H7 (cell line): ENCODE data around the gene PPP2R5C. TPM values are rescaled to one million over a fixed set of nuclear protein-coding genes. Genes with fewer than 3 reads are reported as not detected.

Source experiments
- DNase-seq: peaks from one replicate; pipeline ENCODE4 v3.0.0; 2012
- H3K27me3 ChIP-seq: 2 replicates; pipeline ENCODE4 v1.6.0; 2011; ENCODE audit warnings: mild to moderate bottlenecking, low read length; ENCODE audit not compliant: control insufficient read depth, insufficient read depth
- H3K36me3 ChIP-seq: replicated peaks from 2 replicates; pipeline ENCODE4 v1.5.1; 2011; ENCODE audit warnings: low read length; ENCODE audit not compliant: control insufficient read depth, insufficient read depth
- H3K4me3 ChIP-seq: 2 replicates; pipeline ENCODE4 v1.5.1; 2011; ENCODE audit warnings: low read depth, mild to moderate bottlenecking, control low read depth, low read length, moderate library complexity; ENCODE audit not compliant: insufficient read depth
- total RNA-seq: library from RNA; depleted of rRNA; stranded (reverse); fragments of >200 nt; shearing (Covaris generic); gene quantifications from 2 replicates; pipeline ENCODE4 v1.2.3, GENCODE V29; 2014

The PPP2R5C gene
- total RNA-seq, 1 experiment from 2014 or later, result 46.7 TPM

GRCh38 chr14:101900253-101900652 lies 138.7 kb downstream of the PPP2R5C start:
- H3K4me3 ChIP-seq, result no peak overlapping the region
- peaks cover 8% of the 10 kb centered on the region for H3K36me3 ChIP-seq
- DNase-seq, result no peak
- no peaks in the 10 kb centered on the region for H3K27me3 ChIP-seq

GRCh38 chr14:101903111-101903561 lies 141.6 kb downstream of the PPP2R5C start:
- Histone ChIP-seq H3K27me3 (no peaks in the 10 kb centered on the region), H3K36me3 (peaks cover 10% of the 10 kb centered on the region), H3K4me3 (no peak overlapping the region)
- DNase-seq, result no peak

DNA sequence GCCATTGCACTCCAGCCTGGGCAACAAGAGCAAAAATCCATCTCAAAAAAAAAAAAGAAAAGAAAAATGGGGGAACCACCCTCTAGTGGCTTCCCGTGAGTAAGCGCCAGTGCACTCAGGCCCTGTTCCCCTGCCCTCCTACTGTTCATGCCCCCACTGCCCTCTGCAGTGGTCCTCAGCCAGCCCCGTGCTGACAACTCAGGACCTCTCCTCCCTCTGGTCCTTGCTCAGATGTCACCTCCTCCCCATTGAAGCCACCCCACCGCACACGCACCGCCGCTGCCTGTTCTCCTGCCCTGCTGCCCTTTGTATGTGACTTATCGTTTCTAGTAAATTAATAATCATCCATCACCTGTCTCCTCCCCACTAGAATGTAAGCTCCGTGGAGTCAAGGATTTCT lies 144.1 kb downstream of the PPP2R5C start:
- Histone ChIP-seq H3K36me3 (peaks cover 7% of the 10 kb centered on the region), H3K4me3 (no peak overlapping the region), H3K27me3 (no peaks in the 10 kb centered on the region)
- no peak for DNase-seq

DNA sequence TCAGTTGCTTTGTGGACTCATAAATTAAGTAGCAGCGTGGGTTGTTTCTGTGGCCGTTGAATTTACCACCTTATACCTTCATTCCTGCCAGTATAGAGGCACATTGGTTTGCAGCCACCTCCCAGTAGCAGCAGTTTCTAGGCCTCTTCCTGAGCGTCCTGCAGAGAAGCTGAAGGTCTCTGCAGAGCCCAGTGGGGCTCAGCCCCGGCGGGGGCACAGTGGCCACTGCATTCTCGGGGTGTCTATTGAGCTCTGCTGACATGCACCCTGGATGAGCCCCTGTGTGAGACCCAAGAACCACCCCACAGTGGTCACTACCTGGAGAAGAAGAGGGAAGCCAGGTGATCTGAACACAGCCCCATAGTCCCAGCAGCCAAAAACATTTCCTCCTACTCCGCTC lies 145.1 kb downstream of the PPP2R5C start:
- DNase-seq, result no peak
- Histone ChIP-seq H3K4me3 (no peak overlapping the region), H3K27me3 (no peaks in the 10 kb centered on the region), H3K36me3 (peaks cover 5% of the 10 kb centered on the region)

DNA sequence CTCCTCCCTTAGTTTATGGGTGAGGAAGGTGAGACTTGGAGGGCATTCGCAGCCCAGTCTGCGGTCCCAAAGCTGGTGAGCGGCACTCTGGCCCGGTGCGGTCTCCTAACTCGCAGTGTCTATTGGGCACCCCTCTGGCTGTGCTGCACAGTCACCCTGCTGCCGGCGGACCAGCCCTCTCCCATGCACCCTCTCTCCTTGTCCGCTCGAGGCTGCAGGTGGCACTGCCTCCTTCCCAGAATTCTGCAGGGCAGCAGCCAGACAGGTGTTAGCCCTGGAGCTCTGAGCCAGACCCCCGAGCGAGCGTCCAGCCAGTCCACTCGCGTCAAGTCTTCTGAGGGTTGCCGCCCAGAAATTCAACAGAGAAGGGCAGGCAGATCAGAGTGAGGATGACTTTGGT lies 146.1 kb downstream of the PPP2R5C start:
- no peak for DNase-seq
- Histone ChIP-seq H3K36me3 (peaks cover 5% of the 10 kb centered on the region), H3K4me3 (no peak overlapping the region), H3K27me3 (no peaks in the 10 kb centered on the region)

GRCh38 chr14:101908795-101909194 lies 147.3 kb downstream of the PPP2R5C start:
- peaks cover 3% of the 10 kb centered on the region for H3K36me3 ChIP-seq

GRCh38 chr14:101909371-101910096 lies 148.0 kb downstream of the PPP2R5C start:
- DNase-seq, result no peak
- Histone ChIP-seq H3K27me3 (no peaks in the 10 kb centered on the region), H3K4me3 (no peak overlapping the region)

More at GRCh38 chr14:101908795-101909194, 147.3 kb downstream of the PPP2R5C start:
- Histone ChIP-seq H3K27me3 (no peaks in the 10 kb centered on the region), H3K4me3 (no peak overlapping the region)
- no peak for DNase-seq

GRCh38 chr14:101912841-101913240 lies 151.3 kb downstream of the PPP2R5C start:
- Histone ChIP-seq H3K4me3 (no peak overlapping the region), H3K27me3 (no peaks in the 10 kb centered on the region), H3K36me3 (peaks cover 1% of the 10 kb centered on the region)
- no peak for DNase-seq

More at GRCh38 chr14:101909371-101910096, 148.0 kb downstream of the PPP2R5C start:
- peaks cover 3% of the 10 kb centered on the region for H3K36me3 ChIP-seq

GRCh38 chr14:101914083-101914482 lies 152.6 kb downstream of the PPP2R5C start:
- Histone ChIP-seq H3K27me3 (no peaks in the 10 kb centered on the region), H3K4me3 (no peak overlapping the region), H3K36me3 (peaks cover 1% of the 10 kb centered on the region)
- no peak for DNase-seq

- Histone ChIP-seq H3K4me3 (no peak overlapping the region), H3K36me3 (peaks cover 1% of the 10 kb centered on the region; the same call in 1 of the 2 replicates), H3K27me3 (no peaks in the 10 kb centered on the region)
- DNase-seq, result no peak
Observed at GRCh38 chr14:101915871-101916815, 154.6 kb downstream of the PPP2R5C start.

DNA sequence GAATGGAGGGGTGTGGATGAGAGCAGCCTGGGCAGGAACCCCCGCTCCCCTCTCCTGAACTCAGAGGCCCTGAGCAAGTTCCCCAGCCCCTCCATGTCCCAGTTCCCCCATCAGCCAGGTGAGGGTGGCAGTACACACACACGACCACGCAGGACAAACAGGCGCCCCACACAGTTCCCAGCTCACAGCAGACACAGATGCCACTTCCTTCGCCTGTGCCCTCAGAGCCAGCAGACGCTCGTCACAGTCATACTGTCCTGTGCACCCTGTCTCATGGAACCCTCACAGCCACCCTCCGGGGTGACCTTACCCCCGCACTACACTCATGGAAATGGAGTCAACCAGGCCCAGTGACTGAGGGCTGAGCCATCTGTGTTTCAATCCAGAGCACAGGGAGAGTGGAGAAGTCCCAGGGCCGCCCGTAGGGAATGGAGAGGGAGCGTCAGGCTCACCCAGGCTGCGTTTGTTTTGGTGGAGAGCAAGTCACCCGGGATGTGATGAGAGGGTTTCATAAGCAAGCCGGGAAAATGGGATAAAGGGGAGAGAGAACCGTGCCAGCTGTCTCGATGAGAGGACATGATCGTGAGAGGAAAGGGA lies 155.4 kb downstream of the PPP2R5C start:
- no peak overlapping the region for H3K4me3 ChIP-seq
- peak; percentile 49 for DNase-seq

DNA sequence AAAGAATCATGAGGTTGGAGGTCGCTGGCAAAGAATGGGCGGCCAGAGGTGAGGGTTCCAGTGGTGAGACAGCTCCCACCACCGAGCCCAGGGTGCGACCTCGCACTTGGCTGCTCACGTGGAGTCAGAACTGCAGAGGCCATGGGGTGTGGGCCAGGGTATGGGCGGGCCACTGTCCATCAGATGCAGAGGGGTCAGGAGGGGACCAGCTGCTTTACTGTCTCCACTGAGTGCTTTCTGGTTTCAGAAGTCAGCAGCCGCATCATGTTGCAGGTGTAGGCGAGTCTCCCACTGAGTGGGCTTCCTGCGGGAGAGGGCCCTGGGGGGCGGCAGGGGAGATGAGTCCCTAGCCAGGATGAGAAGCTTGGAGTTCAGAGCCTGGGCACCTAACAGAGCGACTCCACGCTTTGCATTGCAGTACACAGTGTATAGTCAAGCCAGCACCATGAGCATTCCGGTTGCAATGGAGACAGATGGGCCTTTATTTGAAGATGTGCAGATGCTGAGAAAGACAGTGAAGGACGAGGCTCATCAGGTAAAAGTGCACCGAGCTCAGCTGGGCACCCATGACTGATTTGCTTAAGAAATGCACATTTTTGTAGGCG lies 156.0 kb downstream of the PPP2R5C start:
- DNase-seq, result peak; percentile 67
- Histone ChIP-seq H3K27me3 (no peaks in the 10 kb centered on the region), H3K36me3 (peaks cover 2% of the 10 kb centered on the region; the same call in 1 of the 2 replicates), H3K4me3 (no peak overlapping the region)

More for the DNA sequence above, 155.4 kb downstream of the PPP2R5C start:
- Histone ChIP-seq H3K27me3 (no peaks in the 10 kb centered on the region), H3K36me3 (peaks cover 2% of the 10 kb centered on the region; the same call in 1 of the 2 replicates)

DNA sequence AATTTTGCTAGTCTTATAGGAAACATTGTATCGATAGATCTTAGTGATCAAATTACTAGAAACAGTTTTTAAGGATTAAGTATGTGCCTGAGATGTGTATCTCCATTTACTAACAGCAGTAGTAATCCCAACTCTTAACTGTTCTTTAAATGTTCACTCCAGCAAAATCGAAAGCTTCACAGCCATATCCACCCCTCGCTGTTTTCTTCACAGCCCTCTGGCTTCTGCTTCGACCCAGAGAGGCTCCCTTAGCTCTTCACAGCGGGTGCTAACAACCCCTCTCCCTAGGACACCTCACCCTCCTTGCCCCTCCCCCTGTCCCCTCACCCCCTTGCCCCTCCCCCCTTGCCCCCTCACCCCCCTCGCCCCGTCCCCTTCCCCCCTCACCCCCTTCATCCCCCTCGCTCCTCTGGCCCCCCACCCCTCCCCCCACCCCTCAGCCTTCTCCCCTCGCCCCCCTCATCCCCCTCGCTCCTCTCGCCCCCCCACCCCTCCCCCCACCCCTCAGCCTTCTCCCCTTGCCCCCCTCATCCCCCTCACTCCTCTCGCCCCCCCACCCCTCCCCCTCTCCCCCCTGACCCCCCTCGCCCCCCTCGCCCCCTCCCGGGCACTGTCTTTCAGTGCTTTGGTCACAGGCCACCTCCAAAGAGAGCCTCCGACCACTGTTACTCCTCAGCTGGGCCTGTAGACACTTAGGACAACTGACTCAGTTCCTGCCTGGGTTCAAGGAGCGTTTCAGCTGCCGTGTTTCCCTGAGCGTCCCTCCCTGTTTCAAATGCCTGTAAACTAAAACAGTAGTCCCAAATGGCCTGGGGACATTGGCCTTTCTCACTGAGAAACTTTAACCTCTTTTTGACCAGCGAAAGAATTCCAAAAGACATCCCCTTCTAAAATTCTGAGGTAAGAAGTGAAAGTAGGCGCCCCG lies 156.8 kb downstream of the PPP2R5C start:
- Histone ChIP-seq H3K36me3 (peaks cover 2% of the 10 kb centered on the region; the same call in 1 of the 2 replicates), H3K27me3 (no peaks in the 10 kb centered on the region), H3K4me3 (no peak overlapping the region)
- peak; percentile 94 for DNase-seq
